GM18909 (cell line): Measurements from ENCODE around the gene UBE2E2.

Experiments used
- ATAC-seq: cut with Tn5 transposase; IDR thresholded peaks from one replicate; pipeline ENCODE4 v1.9.1; 2021; ENCODE audit warnings: mild to moderate bottlenecking; ENCODE audit not compliant: unreplicated experiment, poor library complexity

UBE2E2 gene

GRCh38 chr3:23459889-23460546 lies 256.9 kb downstream of the UBE2E2 start:
- no peak for ATAC-seq

- no peak for ATAC-seq
These were observed 257.9 kb downstream of the UBE2E2 start for GRCh38 chr3:23461069-23461468.

GRCh38 chr3:23463791-23464190 lies 260.7 kb downstream of the UBE2E2 start:
- ATAC-seq: no peak

- ATAC-seq: no peak
These were observed 262.4 kb downstream of the UBE2E2 start for GRCh38 chr3:23465569-23465968.

GRCh38 chr3:23468203-23468602 lies 265.1 kb downstream of the UBE2E2 start:
- ATAC-seq: no peak

GRCh38 chr3:23474580-23475357 lies 271.6 kb downstream of the UBE2E2 start:
- no peak for ATAC-seq

- no peak for ATAC-seq
These were observed 272.3 kb downstream of the UBE2E2 start for GRCh38 chr3:23475446-23475845.

GRCh38 chr3:23479026-23479425 lies 275.9 kb downstream of the UBE2E2 start:
- ATAC-seq: no peak

- ATAC-seq: no peak
These were observed 276.6 kb downstream of the UBE2E2 start for GRCh38 chr3:23479615-23480328.

- ATAC-seq: no peak
These were observed 277.2 kb downstream of the UBE2E2 start for GRCh38 chr3:23480329-23480714.

GRCh38 chr3:23481011-23481615 lies 278.0 kb downstream of the UBE2E2 start:
- no peak for ATAC-seq

- ATAC-seq: peak; percentile 72
These were observed 278.6 kb downstream of the UBE2E2 start for GRCh38 chr3:23481616-23482278.

GRCh38 chr3:23484386-23484785 lies 281.3 kb downstream of the UBE2E2 start:
- no peak for ATAC-seq

- ATAC-seq: no peak
These were observed 282.8 kb downstream of the UBE2E2 start for GRCh38 chr3:23485922-23486321.

GRCh38 chr3:23487015-23487414 lies 283.9 kb downstream of the UBE2E2 start:
- ATAC-seq: no peak

- ATAC-seq: no peak
These were observed 285.5 kb downstream of the UBE2E2 start for GRCh38 chr3:23488618-23489017.

- ATAC-seq: no peak
These were observed 286.4 kb downstream of the UBE2E2 start for GRCh38 chr3:23489300-23490158.

- ATAC-seq: no peak
These were observed 287.3 kb downstream of the UBE2E2 start for GRCh38 chr3:23490459-23490858.

- ATAC-seq: no peak
These were observed 288.9 kb downstream of the UBE2E2 start for GRCh38 chr3:23492057-23492456.
